ENCODE measurements around the gene SLC35G4.

SLC35G4 gene

GRCh38 chr18:11649839-11650238 lies 40.4 kb downstream of the SLC35G4 start:
- Histone ChIP-seq H3K4me1 (ENCODE audit: control insufficient read depth, insufficient read depth, low read length) (no peaks in the 10 kb centered on the region), H3K36me3 (ENCODE audit: control insufficient read depth in 2 of 2, insufficient read depth in 1 of 2, low read length in 2 of 2) (no peaks in the 10 kb centered on the region), H3K9me3 (ENCODE audit: control insufficient read depth, insufficient read depth, low read depth, low read length) (no peaks in the 10 kb centered on the region), H3K4me3 (ENCODE audit: low read depth, low read length) (no peak overlapping the region), H3K27ac (ENCODE audit: extremely low read depth, low read depth, low read length) (no peak overlapping the region)
- TF ChIP-seq ZNF544 (tag by site-specific recombination; IDR thresholded peaks at IDR 0.05) (no peak), ZBTB10 (tag by site-specific recombination; IDR thresholded peaks at IDR 0.05) (no peak), ZNF473 (tag by site-specific recombination; IDR thresholded peaks at IDR 0.05) (no peak), KLF9 (tag by site-specific recombination; IDR thresholded peaks at IDR 0.05; ENCODE audit: low read depth) (no peak), SP2 (tag by site-specific recombination; IDR thresholded peaks at IDR 0.05) (no peak), ZBTB21 (tag by site-specific recombination; IDR thresholded peaks at IDR 0.05) (no peak), BCL11A (tag by site-specific recombination; IDR thresholded peaks at IDR 0.05; ENCODE audit: low read depth) (no peak), ZNF423 (tag by site-specific recombination; IDR thresholded peaks at IDR 0.05) (no peak), MZF1 (tag by site-specific recombination; IDR thresholded peaks at IDR 0.05; ENCODE audit: borderline replicate concordance) (no peak)
- ChIA-PET POLR2A (no interaction called here), CTCF (no interaction called here)

GRCh38 chr18:11651899-11652298 lies 42.5 kb downstream of the SLC35G4 start:
- no peaks in the 10 kb centered on the region for H3K36me3 ChIP-seq (ENCODE audit: control insufficient read depth in 2 of 2, insufficient read depth in 1 of 2, low read length in 2 of 2)
- TF ChIP-seq ZNF670 (tag by site-specific recombination; IDR thresholded peaks at IDR 0.05; ENCODE audit: low read depth), result no peak
- TF ChIP-seq TSHZ1 (tag by site-specific recombination; IDR thresholded peaks at IDR 0.05; ENCODE audit: borderline replicate concordance), result no peak
- TF ChIP-seq ZNF223 (tag by site-specific recombination; IDR thresholded peaks at IDR 0.05), result no peak
- no peak for TF ChIP-seq SP3 (tag by site-specific recombination; IDR thresholded peaks at IDR 0.05)
- no peak for TF ChIP-seq ZNF132 (tag by site-specific recombination; IDR thresholded peaks at IDR 0.05; ENCODE audit: borderline replicate concordance)
- TF ChIP-seq ZNF488 (tag by site-specific recombination; IDR thresholded peaks at IDR 0.05), result no peak
- no peak for TF ChIP-seq MZF1 (tag by site-specific recombination; IDR thresholded peaks at IDR 0.05; ENCODE audit: borderline replicate concordance)
- H3K9me3 ChIP-seq (ENCODE audit: control insufficient read depth, insufficient read depth, low read depth, low read length), result no peaks in the 10 kb centered on the region
- H3K4me3 ChIP-seq (ENCODE audit: low read depth, low read length), result no peak overlapping the region
- H3K27ac ChIP-seq (ENCODE audit: extremely low read depth, low read depth, low read length), result no peak overlapping the region
- ChIA-PET CTCF (interaction anchor here (1.2 kb wide), 1 partner anchor 343 kb away, joined by 4 read pairs; no protein-coding TSS in a partner anchor), POLR2A (interaction anchor here (0.6 kb wide), 1 partner anchor 658 kb away, joined by 4 read pairs; no protein-coding TSS in a partner anchor)
- H3K4me1 ChIP-seq (ENCODE audit: control insufficient read depth, insufficient read depth, low read length), result no peaks in the 10 kb centered on the region

GRCh38 chr18:11653521-11653920 lies 44.1 kb downstream of the SLC35G4 start:
- ChIA-PET POLR2A (no interaction called here), CTCF (interaction anchor here (0.6 to 6.2 kb wide), 4 partner anchors 75 to 400 kb away, joined by 3 to 112 read pairs (median 21); no protein-coding TSS in a partner anchor)
- no peaks in the 10 kb centered on the region for H3K9me3 ChIP-seq (ENCODE audit: control insufficient read depth, insufficient read depth, low read depth, low read length)
- no peaks in the 10 kb centered on the region for H3K4me1 ChIP-seq (ENCODE audit: control insufficient read depth, insufficient read depth, low read length)
- H3K27ac ChIP-seq (ENCODE audit: extremely low read depth, low read depth, low read length), result no peak overlapping the region
- TF ChIP-seq HOXC10 (CRISPR knock-in tag; IDR thresholded peaks at IDR 0.05) (no peak), ZEB2 (tag by site-specific recombination; IDR thresholded peaks at IDR 0.05) (no peak), ZNF623 (tag by site-specific recombination; IDR thresholded peaks at IDR 0.05) (no peak), ZBTB48 (tag by site-specific recombination; IDR thresholded peaks at IDR 0.05) (no peak), ZBTB21 (tag by site-specific recombination; IDR thresholded peaks at IDR 0.05) (no peak), KLF16 (tag by site-specific recombination; IDR thresholded peaks at IDR 0.05) (no peak), ZNF26 (tag by site-specific recombination; IDR thresholded peaks at IDR 0.05) (no peak), ZNF335 (tag by site-specific recombination; conservative IDR thresholded peaks at IDR 0.05) (no peak), ZNF530 (tag by site-specific recombination; IDR thresholded peaks at IDR 0.05; ENCODE audit: low read depth) (no peak), RBAK (tag by site-specific recombination; IDR thresholded peaks at IDR 0.05) (no peak), ZNF596 (tag by site-specific recombination; IDR thresholded peaks at IDR 0.05) (no peak)
- no peaks in the 10 kb centered on the region for H3K36me3 ChIP-seq (ENCODE audit: control insufficient read depth in 2 of 2, insufficient read depth in 1 of 2, low read length in 2 of 2)
- no peak overlapping the region for H3K4me3 ChIP-seq (ENCODE audit: low read depth, low read length)

All from HEK293 (cell line).